Measurements from ENCODE around the gene PRRT1B.

DNA sequence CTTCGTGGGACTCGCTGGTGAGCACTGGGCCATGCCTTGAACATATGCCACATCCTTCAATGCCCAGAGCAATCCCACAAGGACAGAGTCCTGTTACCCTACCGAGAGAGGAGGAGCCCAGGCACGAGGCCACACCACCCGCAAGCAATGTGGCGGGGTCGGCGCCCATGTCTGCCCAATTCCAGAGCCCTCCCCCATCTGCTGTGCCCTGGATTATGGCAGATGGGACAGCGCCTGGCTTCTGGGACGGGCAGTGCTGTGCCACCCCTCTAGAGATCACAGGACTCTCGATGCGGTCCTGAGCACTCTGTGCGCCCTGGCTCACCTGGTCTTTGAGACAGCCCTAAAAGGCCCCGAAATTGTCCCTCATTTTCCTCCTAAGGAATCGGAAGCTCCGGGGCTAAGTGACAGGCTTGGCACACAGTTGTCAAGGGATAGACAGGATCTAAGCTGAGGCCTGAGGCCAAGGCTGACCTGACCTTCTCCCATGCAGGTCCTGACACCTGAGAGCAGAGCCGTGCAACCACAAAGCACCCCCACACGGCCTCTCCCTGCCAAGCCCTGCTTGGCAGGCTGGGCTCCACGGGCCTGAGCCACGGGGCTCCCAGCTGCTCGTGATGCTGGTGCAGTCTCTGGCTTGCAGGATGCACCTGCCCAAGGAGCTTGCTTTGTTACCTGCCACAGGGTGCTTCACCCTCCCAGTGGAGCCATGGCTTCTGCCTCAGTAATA is 48.8 kb downstream of the PRRT1B start:
- TF ChIP-seq, protein P1, sequence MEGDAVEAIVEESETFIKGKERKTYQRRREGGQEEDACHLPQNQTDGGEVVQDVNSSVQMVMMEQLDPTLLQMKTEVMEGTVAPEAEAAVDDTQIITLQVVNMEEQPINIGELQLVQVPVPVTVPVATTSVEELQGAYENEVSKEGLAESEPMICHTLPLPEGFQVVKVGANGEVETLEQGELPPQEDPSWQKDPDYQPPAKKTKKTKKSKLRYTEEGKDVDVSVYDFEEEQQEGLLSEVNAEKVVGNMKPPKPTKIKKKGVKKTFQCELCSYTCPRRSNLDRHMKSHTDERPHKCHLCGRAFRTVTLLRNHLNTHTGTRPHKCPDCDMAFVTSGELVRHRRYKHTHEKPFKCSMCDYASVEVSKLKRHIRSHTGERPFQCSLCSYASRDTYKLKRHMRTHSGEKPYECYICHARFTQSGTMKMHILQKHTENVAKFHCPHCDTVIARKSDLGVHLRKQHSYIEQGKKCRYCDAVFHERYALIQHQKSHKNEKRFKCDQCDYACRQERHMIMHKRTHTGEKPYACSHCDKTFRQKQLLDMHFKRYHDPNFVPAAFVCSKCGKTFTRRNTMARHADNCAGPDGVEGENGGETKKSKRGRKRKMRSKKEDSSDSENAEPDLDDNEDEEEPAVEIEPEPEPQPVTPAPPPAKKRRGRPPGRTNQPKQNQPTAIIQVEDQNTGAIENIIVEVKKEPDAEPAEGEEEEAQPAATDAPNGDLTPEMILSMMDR (IDR thresholded peaks at IDR 0.05) = no peak
- TF ChIP-seq EZH2 (IDR thresholded peaks at IDR 0.05; ENCODE audit: borderline replicate concordance, insufficient read depth, low read depth, low read length, poor library complexity, severe bottlenecking) = no peak
